ENCODE results near the gene SMIM44. TPM values are rescaled to one million over a fixed set of nuclear protein-coding genes. Genes with fewer than 3 reads are reported as not detected.

SMIM44 gene
- total and polyA plus RNA-seq, 4 donors: not detected

- H3K9me3 ChIP-seq (ENCODE audit: control insufficient read depth, low read length): no peaks in the 10 kb centered on the region
- WGBS, 2 donors: 20 to 25% methylated on average over 18 of the region's 18 CpGs
- intact Hi-C loops (cut with DNase I): no loop called here
- H3K27ac ChIP-seq (ENCODE audit: low read depth in 1 of 2, low read length in 2 of 2): peak overlapping the region in 1 of 2 donors; percentile 95
- ATAC-seq (ENCODE audit: low FRiP score) (peak; percentile 19), DNase-seq (no peak)
- H3K4me1 ChIP-seq (ENCODE audit: control insufficient read depth in 1 of 2, insufficient read depth in 2 of 2, low read length in 2 of 2): peaks cover 0 to 4% of the 10 kb centered on the region in 2 donors
- no peaks in the 10 kb centered on the region for H3K27me3 ChIP-seq (ENCODE audit: control insufficient read depth in 1 of 2, insufficient read depth in 2 of 2, low read length in 1 of 2)
- H3K36me3 ChIP-seq (ENCODE audit: control insufficient read depth in 1 of 2, insufficient read depth in 2 of 2, low read length in 1 of 2): no peaks in the 10 kb centered on the region
- H3K4me3 ChIP-seq (ENCODE audit: low read length in 2 of 2): peak overlapping the region; percentile 80 to 91
Measured at GRCh38 chr19:3499738-3500428, 16.6 kb upstream of the SMIM44 start.

GRCh38 chr19:3497757-3498520 lies 14.7 kb upstream of the SMIM44 start:
- 94 to 96% methylated on average over 5 of the region's 5 CpGs for WGBS, 2 donors
- no peak for ATAC-seq (ENCODE audit: low FRiP score)
- H3K36me3 ChIP-seq (ENCODE audit: control insufficient read depth in 1 of 2, insufficient read depth in 2 of 2, low read length in 1 of 2): no peaks in the 10 kb centered on the region

GRCh38 chr19:3496392-3497273 lies 13.4 kb upstream of the SMIM44 start:
- 95% methylated on average over 31 to 32 of the region's 32 CpGs for WGBS, 2 donors
- Histone ChIP-seq H3K27ac (ENCODE audit: low read depth in 1 of 2, low read length in 2 of 2) (no peak overlapping the region), H3K9me3 (ENCODE audit: control insufficient read depth, low read length) (no peaks in the 10 kb centered on the region), H3K27me3 (ENCODE audit: control insufficient read depth in 1 of 2, insufficient read depth in 2 of 2, low read length in 1 of 2) (no peaks in the 10 kb centered on the region), H3K4me3 (ENCODE audit: low read length in 2 of 2) (no peak overlapping the region), H3K36me3 (ENCODE audit: control insufficient read depth in 1 of 2, insufficient read depth in 2 of 2, low read length in 1 of 2) (no peaks in the 10 kb centered on the region), H3K4me1 (ENCODE audit: control insufficient read depth in 1 of 2, insufficient read depth in 2 of 2, low read length in 2 of 2) (peaks cover 0 to 4% of the 10 kb centered on the region in 2 donors)
- ATAC-seq (ENCODE audit: low FRiP score) (no peak), DNase-seq (no peak)
- intact Hi-C loops (cut with DNase I): no loop called here

More at GRCh38 chr19:3497757-3498520, 14.7 kb upstream of the SMIM44 start:
- DNase-seq: no peak
- H3K4me3 ChIP-seq (ENCODE audit: low read length in 2 of 2): no peak overlapping the region
- H3K27me3 ChIP-seq (ENCODE audit: control insufficient read depth in 1 of 2, insufficient read depth in 2 of 2, low read length in 1 of 2): no peaks in the 10 kb centered on the region
- intact Hi-C loops (cut with DNase I): no loop called here
- H3K9me3 ChIP-seq (ENCODE audit: control insufficient read depth, low read length): no peaks in the 10 kb centered on the region
- H3K27ac ChIP-seq (ENCODE audit: low read depth in 1 of 2, low read length in 2 of 2): no peak overlapping the region
- H3K4me1 ChIP-seq (ENCODE audit: control insufficient read depth in 1 of 2, insufficient read depth in 2 of 2, low read length in 2 of 2): peaks cover 0 to 4% of the 10 kb centered on the region in 2 donors

GRCh38 chr19:3494559-3494958 lies 11.3 kb upstream of the SMIM44 start:
- WGBS, 2 donors: 94 to 96% methylated on average over 18 of the region's 18 CpGs
- no peaks in the 10 kb centered on the region for H3K36me3 ChIP-seq (ENCODE audit: control insufficient read depth in 1 of 2, insufficient read depth in 2 of 2, low read length in 1 of 2)

GRCh38 chr19:3494051-3494450 lies 10.8 kb upstream of the SMIM44 start:
- Histone ChIP-seq H3K9me3 (ENCODE audit: control insufficient read depth, low read length) (no peaks in the 10 kb centered on the region), H3K4me1 (ENCODE audit: control insufficient read depth in 1 of 2, insufficient read depth in 2 of 2, low read length in 2 of 2) (no peaks in the 10 kb centered on the region), H3K27ac (ENCODE audit: low read depth in 1 of 2, low read length in 2 of 2) (no peak overlapping the region), H3K4me3 (ENCODE audit: low read length in 2 of 2) (no peak overlapping the region), H3K36me3 (ENCODE audit: control insufficient read depth in 1 of 2, insufficient read depth in 2 of 2, low read length in 1 of 2) (no peaks in the 10 kb centered on the region), H3K27me3 (ENCODE audit: control insufficient read depth in 1 of 2, insufficient read depth in 2 of 2, low read length in 1 of 2) (no peaks in the 10 kb centered on the region)
- intact Hi-C loops (cut with DNase I): no loop called here
- DNase-seq (no peak), ATAC-seq (ENCODE audit: low FRiP score) (no peak)
- WGBS, 2 donors: 82 to 83% methylated on average over 15 of the region's 15 CpGs

More at GRCh38 chr19:3494559-3494958, 11.3 kb upstream of the SMIM44 start:
- ATAC-seq (ENCODE audit: low FRiP score): no peak
- no peaks in the 10 kb centered on the region for H3K27me3 ChIP-seq (ENCODE audit: control insufficient read depth in 1 of 2, insufficient read depth in 2 of 2, low read length in 1 of 2)
- no peaks in the 10 kb centered on the region for H3K9me3 ChIP-seq (ENCODE audit: control insufficient read depth, low read length)
- intact Hi-C loops (cut with DNase I): no loop called here
- H3K27ac ChIP-seq (ENCODE audit: low read depth in 1 of 2, low read length in 2 of 2): no peak overlapping the region
- no peak for DNase-seq
- no peak overlapping the region for H3K4me3 ChIP-seq (ENCODE audit: low read length in 2 of 2)
- H3K4me1 ChIP-seq (ENCODE audit: control insufficient read depth in 1 of 2, insufficient read depth in 2 of 2, low read length in 2 of 2): no peaks in the 10 kb centered on the region

- intact Hi-C loops (cut with DNase I): no loop called here
- ATAC-seq (ENCODE audit: low FRiP score) (no peak), DNase-seq (no peak)
- Histone ChIP-seq H3K27me3 (ENCODE audit: control insufficient read depth in 1 of 2, insufficient read depth in 2 of 2, low read length in 1 of 2) (no peaks in the 10 kb centered on the region), H3K27ac (ENCODE audit: low read depth in 1 of 2, low read length in 2 of 2) (no peak overlapping the region), H3K4me1 (ENCODE audit: control insufficient read depth in 1 of 2, insufficient read depth in 2 of 2, low read length in 2 of 2) (no peaks in the 10 kb centered on the region), H3K9me3 (ENCODE audit: control insufficient read depth, low read length) (no peaks in the 10 kb centered on the region), H3K4me3 (ENCODE audit: low read length in 2 of 2) (no peak overlapping the region), H3K36me3 (ENCODE audit: control insufficient read depth in 1 of 2, insufficient read depth in 2 of 2, low read length in 1 of 2) (no peaks in the 10 kb centered on the region)
- 93 to 96% methylated on average over 14 of the region's 14 CpGs for WGBS, 2 donors
Measured at GRCh38 chr19:3493651-3494050, 10.4 kb upstream of the SMIM44 start.

GRCh38 chr19:3492919-3493318 lies 9.7 kb upstream of the SMIM44 start:
- Histone ChIP-seq H3K4me3 (ENCODE audit: low read length in 2 of 2) (no peak overlapping the region), H3K4me1 (ENCODE audit: control insufficient read depth in 1 of 2, insufficient read depth in 2 of 2, low read length in 2 of 2) (no peaks in the 10 kb centered on the region), H3K27ac (ENCODE audit: low read depth in 1 of 2, low read length in 2 of 2) (no peak overlapping the region), H3K9me3 (ENCODE audit: control insufficient read depth, low read length) (no peaks in the 10 kb centered on the region), H3K36me3 (ENCODE audit: control insufficient read depth in 1 of 2, insufficient read depth in 2 of 2, low read length in 1 of 2) (no peaks in the 10 kb centered on the region), H3K27me3 (ENCODE audit: control insufficient read depth in 1 of 2, insufficient read depth in 2 of 2, low read length in 1 of 2) (no peaks in the 10 kb centered on the region)
- DNase-seq: no peak
- ATAC-seq (ENCODE audit: low FRiP score): no peak
- intact Hi-C loops (cut with DNase I): no loop called here
- 92 to 93% methylated on average over 16 of the region's 16 CpGs for WGBS, 2 donors

- Histone ChIP-seq H3K27ac (ENCODE audit: low read depth in 1 of 2, low read length in 2 of 2) (no peak overlapping the region), H3K27me3 (ENCODE audit: control insufficient read depth in 1 of 2, insufficient read depth in 2 of 2, low read length in 1 of 2) (no peaks in the 10 kb centered on the region), H3K4me3 (ENCODE audit: low read length in 2 of 2) (no peak overlapping the region), H3K9me3 (ENCODE audit: control insufficient read depth, low read length) (no peaks in the 10 kb centered on the region), H3K4me1 (ENCODE audit: control insufficient read depth in 1 of 2, insufficient read depth in 2 of 2, low read length in 2 of 2) (no peaks in the 10 kb centered on the region), H3K36me3 (ENCODE audit: control insufficient read depth in 1 of 2, insufficient read depth in 2 of 2, low read length in 1 of 2) (no peaks in the 10 kb centered on the region)
- intact Hi-C loops (cut with DNase I): no loop called here
- no peak for ATAC-seq (ENCODE audit: low FRiP score)
- 94% methylated on average over 45 of the region's 45 CpGs for WGBS, 2 donors
- DNase-seq: no peak
Measured at GRCh38 chr19:3492131-3492839, 9.0 kb upstream of the SMIM44 start.

Measured in aorta (tissue), 5 donors.